Heart right ventricle (tissue), 16 donors: ENCODE data around the gene PPP1R15A. TPM values are rescaled to one million over a fixed set of nuclear protein-coding genes. Genes with fewer than 3 reads are reported as not detected.
A peak's percentile ranks its signal among the peaks of the same experiment; 100 is the strongest.
"Not testable (repeated sequence)": the region's sequence is repeated elsewhere in the genome, so short reads cannot be mapped to it uniquely, and the experiment has no call there.

Experiments
- ATAC-seq, 8 donors: fragments of 200-7000 bp; cut with Tn5 transposase; one replicate each; pipeline ENCODE4 v1.9.1; 2020; ENCODE audit warnings: mild to moderate bottlenecking in 8 of 8, moderate library complexity in 8 of 8, moderate number of reproducible peaks in 1 of 8
- DNase-seq, 2 donors: peaks; one replicate each; pipeline ENCODE4 v3.0.0-alpha.2; 2020
- H3K27ac ChIP-seq, 10 donors: fragments of 200-600 bp; sonication (generic) in 2 of 10; one replicate each; pipeline versions ENCODE4 v1.5.0 to v1.8.0; 2020 to 2022; ENCODE audit warnings: mild to moderate bottlenecking in 3 of 10
- H3K27me3 ChIP-seq, 7 donors: fragments of 200-600 bp; one replicate each; pipeline ENCODE4 v1.8.0; 2021 to 2022; ENCODE audit warnings: mild to moderate bottlenecking in 2 of 7
- H3K36me3 ChIP-seq, 9 donors: fragments of 200-600 bp; sonication (generic) in 1 of 9; one replicate each; pipeline versions ENCODE4 v1.5.0 to v1.8.0; 2020 to 2022; ENCODE audit warnings: mild to moderate bottlenecking in 2 of 9
- H3K4me1 ChIP-seq, 9 donors: fragments of 200-600 bp; sonication (generic) in 1 of 9; one replicate each; pipeline versions ENCODE4 v1.5.0 to v1.8.0; 2020 to 2022; ENCODE audit warnings: mild to moderate bottlenecking in 4 of 9
- H3K4me3 ChIP-seq, 10 donors: fragments of 200-600 bp; sonication (generic) in 2 of 10; one replicate each; pipeline versions ENCODE4 v1.5.0 to v1.8.0; 2020 to 2022; ENCODE audit warnings: mild to moderate bottlenecking in 7 of 10, moderate library complexity in 2 of 10
- H3K9me3 ChIP-seq, 11 donors: fragments of 200-600 bp in 10 of 11; sonication (generic) in 2 of 11; one replicate each; pipeline versions ENCODE4 v1.5.0 to v1.8.0; 2013 to 2022; ENCODE audit warnings: mild to moderate bottlenecking in 2 of 11, control low read depth in 1 of 11, moderate library complexity in 1 of 11
- CTCF ChIP-seq, 9 donors: fragments of 200-600 bp; sonication (generic) in 2 of 9; IDR thresholded peaks; one replicate each; pipeline versions ENCODE4 v1.5.0 to v1.8.0; 2021 to 2022; ENCODE audit warnings: antibody characterized with exemption in 9 of 9, mild to moderate bottlenecking in 5 of 9, moderate library complexity in 1 of 9
- WGBS, 2 donors: extraction: QIAGEN DNeasy Blood & Tissue Kit; methylation state at CpG; one replicate each; pipeline ENCODE4 v1.1.7; 2013; ENCODE audit warnings: inconsistent platforms in 1 of 2; 5-methylcytosine and 5-hydroxymethylcytosine counted together
- intact Hi-C, 10 donors: fragments of 100-400 bp; cut with DNase I; formaldehyde crosslinking; loops; one replicate each; pipeline versions ENCODE4 v1.11.1 to v1.14.2; 2022
- polyA plus RNA-seq, 2 donors: library from polyadenylated mRNA; stranded (reverse); fragments of 200-250 nt; gene quantifications; one replicate each; pipeline ENCODE4 v1.2.3, GENCODE V29; 2013
- total RNA-seq, 10 donors: library from RNA; stranded (reverse); fragmentation: NEBNext Ultra II Directional in 3 of 10; extraction: Animal tissue kit (Norgen Biotek cat#: 25700) in 3 of 10; gene quantifications; one replicate each; pipeline versions ENCODE4 v1.2.1 to v1.2.4, GENCODE V29; 2021 to 2023
- donor health status: Arrhythmogenic right ventricular cardiomyopathy.
- donor health status: ischemic (EF 13 %, LVEDD 7.1; RV severe dilation, severe dysfunction).
- donor health status: healthy with polysubstance abuse.
- donor health status: DM: no; HTN: yes; CAD: no.
- donor health status: DM: no; HTN: no; CAD: no.
- donor health status: ischemic (EF 25% LVEDD 6.9; RV normal size, moderate dysfunction).
- donor health status: ischemic (EF 25% LVEDD 5.7; RV mildly dilated, moderate dysfunction).
- donor health status: healthy.
- donor health status: DM: yes; HTN: yes; CAD: no.
- donor health status: Ischemic cardiomyopathy.
- donor health status: ischemic (EF 35%, LVEDD 5.7; RV mildly dilated, moderate dysfunction).
- donor health status: nonischemic (EF 11% LVEDD 7.7; RV severe dilation, severe dysfunction).
- donor health status: DM: yes; HTN: yes; CAD: no.
- donor health status: PGD.
- donor health status: ischemic (EF 29% LVEDD 5.4; RV normal size, mild dysfunction).
- donor health status: nonischemic (EF 23%, LVEDD 6.1; RV moderate dilation, normal function).

PPP1R15A gene
- total and polyA plus RNA-seq, 12 donors: 55.4 to 192 (median 73.7) TPM

- Histone ChIP-seq H3K27me3 (peaks cover 0 to 10% (median 0%) of the 10 kb centered on the region in 7 donors), H3K4me3 (peak overlapping the region; percentile 67 to 98 (median 88)), H3K36me3 (peaks cover 0 to 37% (median 21%) of the 10 kb centered on the region in 9 donors), H3K27ac (peak overlapping the region; percentile 74 to 98 (median 94)), H3K9me3 (no peaks in the 10 kb centered on the region), H3K4me1 (peaks cover 10 to 44% (median 40%) of the 10 kb centered on the region in 9 donors)
- DNase-seq (no peak), ATAC-seq (peak; percentile 1 to 43 (median 22))
- TF ChIP-seq CTCF (IDR thresholded peaks at IDR 0.05): no peak
- intact Hi-C loops: loop anchor here in 4 of 10 donors (1.0 to 5.0 kb wide), 3 partner anchors 28 to 65 kb away; partner anchors contain the start of genes BAX (in 4 of the 4), PPP1R15A (in 2 of the 4) and FTL (in 1 of the 4)
- 6 to 7% methylated on average over 24 of the region's 24 CpGs for WGBS, 2 donors
Measured at GRCh38 chr19:48900477-48901406, 28.5 kb downstream of the PPP1R15A start.

GRCh38 chr19:48902291-48902690, 30.1 kb downstream of the PPP1R15A start:
- H3K36me3 ChIP-seq: peaks cover 0 to 53% (median 27%) of the 10 kb centered on the region in 9 donors
- intact Hi-C loops: loop anchor here in 4 of 10 donors (5.0 kb wide), 1 partner anchor 50 kb away; the partner anchor contains the start of gene BAX (in 4 of the 4)
- not testable (repeated sequence) for H3K27me3 ChIP-seq, DNase-seq, H3K4me3 ChIP-seq, ATAC-seq, H3K9me3 ChIP-seq, H3K27ac ChIP-seq
- H3K4me1 ChIP-seq: peaks cover 10 to 37% (median 32%) of the 10 kb centered on the region in 9 donors
- WGBS, 2 donors: 97 to 98% methylated on average over 7 of the region's 7 CpGs

- not testable (repeated sequence) for H3K9me3 ChIP-seq, DNase-seq, H3K27ac ChIP-seq, H3K4me3 ChIP-seq, ATAC-seq, H3K27me3 ChIP-seq
- intact Hi-C loops: loop anchor here in 4 of 10 donors (5.0 kb wide), 1 partner anchor 49 kb away; the partner anchor contains the start of gene BAX (in 4 of the 4)
- peaks cover 10 to 44% (median 33%) of the 10 kb centered on the region in 9 donors for H3K4me1 ChIP-seq
- peaks cover 0 to 65% (median 31%) of the 10 kb centered on the region in 9 donors for H3K36me3 ChIP-seq
Measured at GRCh38 chr19:48903788-48904187, 31.6 kb downstream of the PPP1R15A start.

GRCh38 chr19:48905664-48906063, 33.4 kb downstream of the PPP1R15A start:
- WGBS, 2 donors: 71 to 84% methylated on average over 14 of the region's 14 CpGs
- H3K27me3 ChIP-seq: no peaks in the 10 kb centered on the region

More at GRCh38 chr19:48905664-48906063, 33.4 kb downstream of the PPP1R15A start:
- Histone ChIP-seq H3K27ac (no peak overlapping the region), H3K9me3 (no peaks in the 10 kb centered on the region), H3K36me3 (peaks cover 0 to 84% (median 46%) of the 10 kb centered on the region in 9 donors), H3K4me3 (no peak overlapping the region), H3K4me1 (peaks cover 10 to 48% (median 33%) of the 10 kb centered on the region in 9 donors)
- no peak for TF ChIP-seq CTCF (IDR thresholded peaks at IDR 0.05)
- intact Hi-C loops: no loop called here
- no peak for ATAC-seq
- DNase-seq: no peak
